ENCODE measurements around the gene TDP2. TPM values are rescaled to one million over a fixed set of nuclear protein-coding genes. Genes with fewer than 3 reads are reported as not detected.

Gene TDP2
- total and polyA plus RNA-seq, 12 donors: 20.0 to 30.9 (median 24.3) TPM

GRCh38 chr6:24708612-24709011, 41.9 kb upstream of the TDP2 start:
- intact Hi-C loops (cut with DNase I): loop anchor here in 2 of 10 donors (10.0 kb wide), 2 partner anchors 214 to 284 kb away; partner anchors contain the start of gene ALDH5A1 (in 1 of the 2)
- H3K27ac ChIP-seq: no peak overlapping the region
- no peak for ATAC-seq
- TF ChIP-seq, protein P1, sequence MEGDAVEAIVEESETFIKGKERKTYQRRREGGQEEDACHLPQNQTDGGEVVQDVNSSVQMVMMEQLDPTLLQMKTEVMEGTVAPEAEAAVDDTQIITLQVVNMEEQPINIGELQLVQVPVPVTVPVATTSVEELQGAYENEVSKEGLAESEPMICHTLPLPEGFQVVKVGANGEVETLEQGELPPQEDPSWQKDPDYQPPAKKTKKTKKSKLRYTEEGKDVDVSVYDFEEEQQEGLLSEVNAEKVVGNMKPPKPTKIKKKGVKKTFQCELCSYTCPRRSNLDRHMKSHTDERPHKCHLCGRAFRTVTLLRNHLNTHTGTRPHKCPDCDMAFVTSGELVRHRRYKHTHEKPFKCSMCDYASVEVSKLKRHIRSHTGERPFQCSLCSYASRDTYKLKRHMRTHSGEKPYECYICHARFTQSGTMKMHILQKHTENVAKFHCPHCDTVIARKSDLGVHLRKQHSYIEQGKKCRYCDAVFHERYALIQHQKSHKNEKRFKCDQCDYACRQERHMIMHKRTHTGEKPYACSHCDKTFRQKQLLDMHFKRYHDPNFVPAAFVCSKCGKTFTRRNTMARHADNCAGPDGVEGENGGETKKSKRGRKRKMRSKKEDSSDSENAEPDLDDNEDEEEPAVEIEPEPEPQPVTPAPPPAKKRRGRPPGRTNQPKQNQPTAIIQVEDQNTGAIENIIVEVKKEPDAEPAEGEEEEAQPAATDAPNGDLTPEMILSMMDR (IDR thresholded peaks at IDR 0.05): no peak
- no peaks in the 10 kb centered on the region for H3K9me3 ChIP-seq
- H3K4me3 ChIP-seq: no peak overlapping the region
- H3K4me1 ChIP-seq: peaks cover 0 to 40% (median 30%) of the 10 kb centered on the region in 9 donors
- no peaks in the 10 kb centered on the region for H3K27me3 ChIP-seq
- 83 to 84% methylated on average over 3 of the region's 3 CpGs for WGBS, 2 donors
- H3K36me3 ChIP-seq: peaks cover 4 to 100% (median 96%) of the 10 kb centered on the region in 9 donors
- no peak for DNase-seq

- intact Hi-C loops (cut with DNase I): loop anchor here in 3 of 10 donors (5.0 to 10.0 kb wide), 3 partner anchors 210 to 282 kb away; partner anchors contain the start of gene ALDH5A1 (in 1 of the 3)
- no peak for ATAC-seq
- Histone ChIP-seq H3K4me1 (peaks cover 0 to 14% (median 9%) of the 10 kb centered on the region in 9 donors), H3K27me3 (no peaks in the 10 kb centered on the region), H3K9me3 (no peaks in the 10 kb centered on the region), H3K27ac (peak overlapping the region in 1 of 10 donors; percentile 11), H3K36me3 (peaks cover 3 to 100% (median 67%) of the 10 kb centered on the region in 9 donors), H3K4me3 (no peak overlapping the region)
- DNase-seq: no peak
- TF ChIP-seq, protein P1 (IDR thresholded peaks at IDR 0.05): no peak
These were observed 37.8 kb upstream of the TDP2 start for GRCh38 chr6:24704468-24704867.

- ATAC-seq: peak in 1 of 8 donors; percentile 14
- Histone ChIP-seq H3K9me3 (no peaks in the 10 kb centered on the region), H3K27me3 (no peaks in the 10 kb centered on the region), H3K4me1 (peaks cover 0 to 11% (median 4%) of the 10 kb centered on the region in 9 donors), H3K27ac (no peak overlapping the region), H3K4me3 (no peak overlapping the region), H3K36me3 (peaks cover 3 to 100% (median 52%) of the 10 kb centered on the region in 9 donors)
- TF ChIP-seq, protein P1 (IDR thresholded peaks at IDR 0.05): no peak
- DNase-seq: no peak
- intact Hi-C loops (cut with DNase I): loop anchor here in 3 of 10 donors (5.0 to 10.0 kb wide), 3 partner anchors 208 to 280 kb away; partner anchors contain the start of gene ALDH5A1 (in 1 of the 3)
- 84 to 86% methylated on average over 4 of the region's 4 CpGs for WGBS, 2 donors
These were observed 36.1 kb upstream of the TDP2 start for GRCh38 chr6:24702720-24703282.

- DNase-seq (no peak), ATAC-seq (peak in 1 of 8 donors; percentile 30)
- H3K4me3 ChIP-seq: no peak overlapping the region
- H3K27me3 ChIP-seq: no peaks in the 10 kb centered on the region
- H3K9me3 ChIP-seq: no peaks in the 10 kb centered on the region
- TF ChIP-seq, protein P1 (IDR thresholded peaks at IDR 0.05): no peak
- peak overlapping the region in 3 of 10 donors; percentile 11 to 24 (median 12) for H3K27ac ChIP-seq
- intact Hi-C loops (cut with DNase I): loop anchor here in 6 of 10 donors (5.0 to 10.0 kb wide), 7 partner anchors 117 to 277 kb away; partner anchors contain the start of gene ALDH5A1 (in 1 of the 6)
- peaks cover 0 to 72% (median 23%) of the 10 kb centered on the region in 9 donors for H3K36me3 ChIP-seq
- WGBS, 2 donors: 62 to 67% methylated on average over 3 of the region's 3 CpGs
- H3K4me1 ChIP-seq: peaks cover 0 to 18% (median 4%) of the 10 kb centered on the region in 9 donors
These were observed 33.0 kb upstream of the TDP2 start for GRCh38 chr6:24699521-24700359.

All from heart right ventricle (tissue), 16 donors.